ENCODE data around the gene RNF225. TPM values are rescaled to one million over a fixed set of nuclear protein-coding genes. Genes with fewer than 3 reads are reported as not detected.
A peak's percentile ranks its signal among the peaks of the same experiment; 100 is the strongest.

The RNF225 gene
- total RNA-seq, 4 donors from 2014 or later, result not detected

- TF ChIP-seq CTCF (IDR thresholded peaks at IDR 0.05), result no peak
- ATAC-seq (ENCODE audit: low FRiP score), result no peak
- DNase-seq (ENCODE audit: low spot score), result no peak
These were observed 39.3 kb upstream of the RNF225 start for GRCh38 chr19:58355908-58356765.

GRCh38 chr19:58356766-58357480 lies 38.5 kb upstream of the RNF225 start:
- TF ChIP-seq CTCF (IDR thresholded peaks at IDR 0.05), result no peak
- no peak for ATAC-seq (ENCODE audit: low FRiP score)
- DNase-seq (ENCODE audit: low spot score), result no peak

- no peak for DNase-seq (ENCODE audit: low spot score)
- ATAC-seq (ENCODE audit: low FRiP score), result no peak
- no peak for TF ChIP-seq CTCF (IDR thresholded peaks at IDR 0.05)
These were observed 37.8 kb upstream of the RNF225 start for GRCh38 chr19:58357481-58358145.

GRCh38 chr19:58361900-58362271 lies 33.6 kb upstream of the RNF225 start:
- no peak for TF ChIP-seq CTCF (IDR thresholded peaks at IDR 0.05)
- peak; percentile 43 for ATAC-seq (ENCODE audit: low FRiP score)
- no peak for DNase-seq (ENCODE audit: low spot score)

- peak; percentile 82 for DNase-seq (ENCODE audit: low spot score)
- no peak for TF ChIP-seq CTCF (IDR thresholded peaks at IDR 0.05)
- peak; percentile 95 for ATAC-seq (ENCODE audit: low FRiP score)
These were observed 33.0 kb upstream of the RNF225 start, which contains the start of gene ZNF497 for GRCh38 chr19:58362272-58362994. TSS of gene ZNF497 (minus strand) at chr19:58362751. CDS start at chr19:58357635, 5,116 bp downstream.

GRCh38 chr19:58364146-58364545 lies 31.3 kb upstream of the RNF225 start:
- TF ChIP-seq CTCF (IDR thresholded peaks at IDR 0.05), result no peak
- DNase-seq (ENCODE audit: low spot score) (no peak), ATAC-seq (ENCODE audit: low FRiP score) (no peak)
